Keratinocyte (primary cell): ENCODE results near the gene BLNK. TPM values are rescaled to one million over a fixed set of nuclear protein-coding genes. Genes with fewer than 3 reads are reported as not detected.

Experiments used
- DNase-seq: peaks from one replicate; pipeline ENCODE4 v3.0.0-alpha.2; 2011; ENCODE audit warnings: low read depth, missing footprints, low spot score
- FAIRE-seq: peaks from 2 replicates; lab custom pipeline; 2011; peaks lifted over from hg19 to GRCh38; lab: Jason Lieb, UNC
- H2AFZ ChIP-seq: 2 replicates; pipeline ENCODE4 v1.6.0; 2012; ENCODE audit warnings: low read length, control low read depth, inconsistent platforms; ENCODE audit not compliant: control insufficient read depth
- H3K27ac ChIP-seq: 2 replicates; pipeline ENCODE4 v1.5.1; 2011; ENCODE audit warnings: low read length; ENCODE audit not compliant: control insufficient read depth, insufficient read depth
- H3K27me3 ChIP-seq: 3 replicates; pipeline ENCODE4 v1.6.0; 2011; ENCODE audit warnings: low read length; ENCODE audit not compliant: control insufficient read depth, insufficient read depth; ENCODE audit errors: extremely low read depth
- H3K36me3 ChIP-seq, 2 experiments: 2 replicates in 1 of 2; 3 replicates in 1 of 2; pipeline ENCODE4 v1.5.1; 2011; ENCODE audit warnings: low read length in 2 of 2, mild to moderate bottlenecking in 1 of 2; ENCODE audit not compliant: control insufficient read depth in 2 of 2, insufficient read depth in 2 of 2; ENCODE audit errors: extremely low read depth in 1 of 2
- H3K4me1 ChIP-seq: 3 replicates; pipeline ENCODE4 v1.5.1; 2011; ENCODE audit warnings: low read length; ENCODE audit not compliant: control insufficient read depth, insufficient read depth; ENCODE audit errors: extremely low read depth
- H3K4me2 ChIP-seq: 3 replicates; pipeline ENCODE4 v1.6.0; 2011; ENCODE audit warnings: low read depth, low read length; ENCODE audit not compliant: control insufficient read depth, insufficient read depth; ENCODE audit errors: extremely low read depth
- H3K4me3 ChIP-seq, 3 experiments: fragments of 200-600 bp in 1 of 3; sonication (generic) in 1 of 3; 2 replicates in 2 of 3; 3 replicates in 1 of 3; pipeline ENCODE4 v1.5.1; 2011 to 2016; ENCODE audit warnings: low read length in 3 of 3, mild to moderate bottlenecking in 3 of 3, control low read depth in 2 of 3, inconsistent platforms in 1 of 3, low read depth in 1 of 3, mixed read lengths in 1 of 3, mixed run types in 1 of 3, moderate library complexity in 1 of 3; ENCODE audit not compliant: control insufficient read depth in 2 of 3, insufficient read depth in 2 of 3; ENCODE audit errors: extremely low read depth in 1 of 3
- H3K79me2 ChIP-seq: 2 replicates; pipeline ENCODE4 v1.6.0; 2012; ENCODE audit warnings: low read length; ENCODE audit not compliant: control insufficient read depth, insufficient read depth
- H3K9ac ChIP-seq: 3 replicates; pipeline ENCODE4 v1.6.0; 2011; ENCODE audit warnings: low read length; ENCODE audit not compliant: control insufficient read depth, insufficient read depth; ENCODE audit errors: extremely low read depth
- H3K9me1 ChIP-seq: 3 replicates; pipeline ENCODE4 v1.6.0; 2011; ENCODE audit warnings: low read length; ENCODE audit not compliant: control insufficient read depth, insufficient read depth; ENCODE audit errors: extremely low read depth
- H3K9me3 ChIP-seq: 2 replicates; pipeline ENCODE4 v1.5.1; 2012; ENCODE audit warnings: low read depth, low read length; ENCODE audit not compliant: control insufficient read depth
- H4K20me1 ChIP-seq: 3 replicates; pipeline ENCODE4 v1.6.0; 2011; ENCODE audit warnings: low read length; ENCODE audit not compliant: control insufficient read depth, insufficient read depth; ENCODE audit errors: extremely low read depth
- EZH2 ChIP-seq: IDR thresholded peaks from one replicate; pipeline ENCODE4 v1.6.1; 2012; ENCODE audit warnings: inconsistent platforms, mild to moderate bottlenecking, low read length, moderate library complexity
- dilution Hi-C: fragments of 300-500 bp; cut with MboI; formaldehyde crosslinking; loops from one replicate; pipeline ENCODE4 v1.7.0; 2020; ENCODE audit warnings: low sequenced_read_pairs; ENCODE audit not compliant: extremely low pct_ligation_motif_present
- polyA plus RNA-seq, 5 experiments: library from polyadenylated mRNA; depleted of rRNA in 3 of 5; stranded (reverse) in 3 of 5; stranded (forward) in 1 of 5; unstranded in 1 of 5; fragments of >200 nt; gene quantifications; 1 replicate in 1 of 5; 2 replicates in 3 of 5; 3 replicates in 1 of 5; pipeline versions ENCODE4 v1.2.1 to v1.2.3, GENCODE V29; 2011 to 2012; ENCODE audit warnings: missing spikeins in 2 of 5, low read depth in 1 of 5, low replicate concordance in 1 of 5
- TF ChIP-seq, protein P1 (sequence below), 3 experiments: IDR thresholded peaks in 1 of 3; conservative IDR thresholded peaks in 1 of 3; optimal IDR thresholded peaks in 1 of 3; 2 replicates in 2 of 3; 3 replicates in 1 of 3; pipeline versions ENCODE3 to v1.5.1; 2011; ENCODE audit warnings: low read length in 3 of 3, mild to moderate bottlenecking in 3 of 3, moderate library complexity in 2 of 3, control low read depth in 1 of 3, inconsistent platforms in 1 of 3; ENCODE audit not compliant: insufficient read depth in 2 of 3; ENCODE audit errors: extremely low read depth in 1 of 3

BLNK gene
- polyA plus RNA-seq, 1 donor (not counting 4 experiments of a cell fraction or from before 2014, with no cell fraction given): 2.2 TPM

DNA sequence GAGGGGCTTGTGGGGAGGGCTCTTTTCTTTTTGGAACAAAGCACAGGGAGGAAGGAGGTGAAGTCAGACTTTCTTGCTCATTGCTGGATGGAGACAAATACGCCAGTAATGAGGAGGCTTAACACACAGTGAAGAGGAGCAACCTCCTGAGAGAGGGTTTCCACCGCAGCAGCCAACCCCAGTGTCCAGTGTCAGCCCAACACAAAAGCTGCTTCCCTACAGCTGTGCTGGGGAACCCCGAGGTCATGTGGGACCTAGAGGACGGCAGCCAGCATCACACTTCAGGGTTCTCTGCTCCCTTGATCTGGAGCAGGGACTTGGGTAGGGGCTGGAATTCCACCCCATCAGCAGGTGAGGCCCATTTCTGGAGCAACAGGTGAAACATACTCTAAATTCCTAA is 7.7 kb downstream of the BLNK start:
- no peaks in the 10 kb centered on the region for H3K9me3 ChIP-seq
- no peak overlapping the region for H2AFZ ChIP-seq
- no peak overlapping the region for H3K27ac ChIP-seq
- no peak for FAIRE-seq
- no peak overlapping the region for H3K4me2 ChIP-seq
- H3K9me1 ChIP-seq: no peaks in the 10 kb centered on the region
- DNase-seq: no peak
- peaks cover 11% of the 10 kb centered on the region for H3K4me1 ChIP-seq
- dilution Hi-C loops: no loop called here
- H3K9ac ChIP-seq: no peak overlapping the region
- TF ChIP-seq, protein P1, sequence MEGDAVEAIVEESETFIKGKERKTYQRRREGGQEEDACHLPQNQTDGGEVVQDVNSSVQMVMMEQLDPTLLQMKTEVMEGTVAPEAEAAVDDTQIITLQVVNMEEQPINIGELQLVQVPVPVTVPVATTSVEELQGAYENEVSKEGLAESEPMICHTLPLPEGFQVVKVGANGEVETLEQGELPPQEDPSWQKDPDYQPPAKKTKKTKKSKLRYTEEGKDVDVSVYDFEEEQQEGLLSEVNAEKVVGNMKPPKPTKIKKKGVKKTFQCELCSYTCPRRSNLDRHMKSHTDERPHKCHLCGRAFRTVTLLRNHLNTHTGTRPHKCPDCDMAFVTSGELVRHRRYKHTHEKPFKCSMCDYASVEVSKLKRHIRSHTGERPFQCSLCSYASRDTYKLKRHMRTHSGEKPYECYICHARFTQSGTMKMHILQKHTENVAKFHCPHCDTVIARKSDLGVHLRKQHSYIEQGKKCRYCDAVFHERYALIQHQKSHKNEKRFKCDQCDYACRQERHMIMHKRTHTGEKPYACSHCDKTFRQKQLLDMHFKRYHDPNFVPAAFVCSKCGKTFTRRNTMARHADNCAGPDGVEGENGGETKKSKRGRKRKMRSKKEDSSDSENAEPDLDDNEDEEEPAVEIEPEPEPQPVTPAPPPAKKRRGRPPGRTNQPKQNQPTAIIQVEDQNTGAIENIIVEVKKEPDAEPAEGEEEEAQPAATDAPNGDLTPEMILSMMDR (optimal IDR thresholded peaks at IDR 0.05 in 1 of 3, IDR thresholded peaks at IDR 0.05 in 1 of 3, conservative IDR thresholded peaks at IDR 0.05 in 1 of 3; ENCODE audit: extremely low read depth in 1 of 3, insufficient read depth in 2 of 3, low read length in 3 of 3): no peak
- TF ChIP-seq EZH2: no peak
- no peaks in the 10 kb centered on the region for H3K36me3 ChIP-seq
- H3K79me2 ChIP-seq: no peaks in the 10 kb centered on the region
- no peak overlapping the region for H3K4me3 ChIP-seq
- no peaks in the 10 kb centered on the region for H3K27me3 ChIP-seq
- no peaks in the 10 kb centered on the region for H4K20me1 ChIP-seq

- TF ChIP-seq EZH2: no peak
- TF ChIP-seq, protein P1 (optimal IDR thresholded peaks at IDR 0.05 in 1 of 3, IDR thresholded peaks at IDR 0.05 in 1 of 3, conservative IDR thresholded peaks at IDR 0.05 in 1 of 3; ENCODE audit: extremely low read depth in 1 of 3, insufficient read depth in 2 of 3, low read length in 3 of 3): no peak
- FAIRE-seq (no peak), DNase-seq (no peak)
- Histone ChIP-seq H3K4me3 (no peak overlapping the region), H3K4me1 (peaks cover 11% of the 10 kb centered on the region), H3K79me2 (no peaks in the 10 kb centered on the region), H3K9me1 (no peaks in the 10 kb centered on the region), H2AFZ (no peak overlapping the region), H3K36me3 (no peaks in the 10 kb centered on the region), H3K27ac (no peak overlapping the region), H3K4me2 (no peak overlapping the region), H3K9ac (no peak overlapping the region), H4K20me1 (no peaks in the 10 kb centered on the region), H3K9me3 (no peaks in the 10 kb centered on the region), H3K27me3 (no peaks in the 10 kb centered on the region)
- dilution Hi-C loops: no loop called here
These were observed 8.2 kb downstream of the BLNK start for GRCh38 chr10:96263176-96263575.
